ENCODE data around the gene NTM. TPM values are rescaled to one million over a fixed set of nuclear protein-coding genes. Genes with fewer than 3 reads are reported as not detected.

The NTM gene
- total and polyA plus RNA-seq, 2 donors (not counting 3 experiments of a cell fraction or from before 2014, with no cell fraction given), result 1.00 to 1.1 TPM

DNA sequence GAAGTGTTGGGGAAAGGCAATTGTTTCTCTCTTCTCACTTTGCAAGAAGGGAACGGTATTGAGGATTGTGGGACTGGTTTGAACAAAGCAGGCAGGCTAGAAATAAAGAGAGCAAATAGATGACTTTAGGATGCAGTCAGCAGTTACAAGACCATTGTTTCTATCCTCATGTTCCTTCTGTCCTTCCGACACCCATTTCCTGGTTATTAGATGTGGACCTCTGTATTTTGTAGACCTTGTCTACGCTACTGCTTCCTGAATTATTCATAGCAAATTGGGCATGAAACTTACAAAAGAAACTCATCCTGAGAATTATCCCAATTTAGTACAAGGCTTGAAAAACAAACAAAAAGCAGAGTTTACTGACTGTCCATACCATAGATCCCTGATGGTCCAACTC is 656.3 kb downstream of the NTM start:
- Histone ChIP-seq H3K27ac (ENCODE audit: insufficient read depth, low read depth, low read length) (no peak overlapping the region), H3K4me1 (ENCODE audit: control insufficient read depth, extremely low read depth, insufficient read depth, low read length) (peaks cover 13% of the 10 kb centered on the region), H3K4me2 (ENCODE audit: insufficient read depth, low read length) (no peak overlapping the region), H3K27me3 (ENCODE audit: control insufficient read depth in 2 of 2, insufficient read depth in 2 of 2, low read length in 2 of 2) (no peaks in the 10 kb centered on the region), H3K9me1 (replicated peaks; ENCODE audit: control insufficient read depth, extremely low read depth, insufficient read depth, low read length) (no peaks in the 10 kb centered on the region), H3K9ac (replicated peaks; ENCODE audit: extremely low read depth, insufficient read depth, low read length) (no peak overlapping the region), H2AFZ (ENCODE audit: low read depth, low read length) (peak overlapping the region; percentile 83), H4K20me1 (replicated peaks; ENCODE audit: control insufficient read depth, extremely low read depth, insufficient read depth, low read length) (no peaks in the 10 kb centered on the region), H3K4me3 (replicated peaks in 1 of 3; ENCODE audit: insufficient read depth in 1 of 3, low read depth in 1 of 3, low read length in 3 of 3) (no peak overlapping the region), H3K9me3 (replicated peaks; ENCODE audit: control insufficient read depth, insufficient read depth, low read length) (no peaks in the 10 kb centered on the region), H3K79me2 (ENCODE audit: control insufficient read depth, insufficient read depth, low read length) (no peaks in the 10 kb centered on the region), H3K36me3 (ENCODE audit: control insufficient read depth in 2 of 2, extremely low read depth in 1 of 2, insufficient read depth in 2 of 2, low read length in 2 of 2) (no peaks in the 10 kb centered on the region)
- intact Hi-C loops (cut with micrococcal nuclease) (loop anchor here (2.0 to 5.0 kb wide), 3 partner anchors 86 to 278 kb away; no protein-coding TSS in a partner anchor), dilution Hi-C loops (cut with MboI; ENCODE audit: extremely low pct_ligation_motif_present, low sequenced_read_pairs) (no loop called here)
- TF ChIP-seq, protein P1, sequence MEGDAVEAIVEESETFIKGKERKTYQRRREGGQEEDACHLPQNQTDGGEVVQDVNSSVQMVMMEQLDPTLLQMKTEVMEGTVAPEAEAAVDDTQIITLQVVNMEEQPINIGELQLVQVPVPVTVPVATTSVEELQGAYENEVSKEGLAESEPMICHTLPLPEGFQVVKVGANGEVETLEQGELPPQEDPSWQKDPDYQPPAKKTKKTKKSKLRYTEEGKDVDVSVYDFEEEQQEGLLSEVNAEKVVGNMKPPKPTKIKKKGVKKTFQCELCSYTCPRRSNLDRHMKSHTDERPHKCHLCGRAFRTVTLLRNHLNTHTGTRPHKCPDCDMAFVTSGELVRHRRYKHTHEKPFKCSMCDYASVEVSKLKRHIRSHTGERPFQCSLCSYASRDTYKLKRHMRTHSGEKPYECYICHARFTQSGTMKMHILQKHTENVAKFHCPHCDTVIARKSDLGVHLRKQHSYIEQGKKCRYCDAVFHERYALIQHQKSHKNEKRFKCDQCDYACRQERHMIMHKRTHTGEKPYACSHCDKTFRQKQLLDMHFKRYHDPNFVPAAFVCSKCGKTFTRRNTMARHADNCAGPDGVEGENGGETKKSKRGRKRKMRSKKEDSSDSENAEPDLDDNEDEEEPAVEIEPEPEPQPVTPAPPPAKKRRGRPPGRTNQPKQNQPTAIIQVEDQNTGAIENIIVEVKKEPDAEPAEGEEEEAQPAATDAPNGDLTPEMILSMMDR (IDR thresholded peaks at IDR 0.05; ENCODE audit: extremely low read depth in 1 of 2, insufficient read depth in 1 of 2, low read depth in 1 of 2, low read length in 2 of 2), result no peak
- TF ChIP-seq FOS (IDR thresholded peaks at IDR 0.05; ENCODE audit: borderline replicate concordance, insufficient read depth, low read length) (no peak), POLR2AphosphoS5 (IDR thresholded peaks at IDR 0.05; ENCODE audit: insufficient read depth, low read depth, low read length) (no peak), MYC (IDR thresholded peaks at IDR 0.05; ENCODE audit: low read depth, low read length) (no peak), POLR2A (IDR thresholded peaks at IDR 0.05; ENCODE audit: low read depth, low read length) (no peak), GATA2 (IDR thresholded peaks at IDR 0.05; ENCODE audit: insufficient read depth, insufficient read length, low read depth, low read length) (no peak), JUN (IDR thresholded peaks at IDR 0.05; ENCODE audit: borderline replicate concordance, insufficient read depth, insufficient read length, low read depth) (no peak)
- TF ChIP-seq, protein P2, sequence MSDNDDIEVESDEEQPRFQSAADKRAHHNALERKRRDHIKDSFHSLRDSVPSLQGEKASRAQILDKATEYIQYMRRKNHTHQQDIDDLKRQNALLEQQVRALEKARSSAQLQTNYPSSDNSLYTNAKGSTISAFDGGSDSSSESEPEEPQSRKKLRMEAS (IDR thresholded peaks at IDR 0.05; ENCODE audit: insufficient read depth, insufficient read length), result no peak
- no TSS peak for BruUV-seq (replicated peaks)
- peak; percentile 8 for DNase-seq (ENCODE audit: low read depth, low spot score)
- no peak for FAIRE-seq
- ChIA-PET CTCF (interaction anchor here (0.8 to 5.0 kb wide), 2 partner anchors 100 to 332 kb away, joined by 3 to 21 read pairs; no protein-coding TSS in a partner anchor), POLR2A (no interaction called here)

Data from endothelial cell of umbilical vein (primary cell).